ENCODE data around the gene SLC17A9. TPM values are rescaled to one million over a fixed set of nuclear protein-coding genes. Genes with fewer than 3 reads are reported as not detected.

Gene SLC17A9
- total and polyA plus RNA-seq, 10 of the 15 experiments (the other 5 are each of a cell fraction or from before 2014, with no cell fraction given): 0.72 to 74.1 (median 29.4) TPM

- no peak for TF ChIP-seq REST (IDR thresholded peaks at IDR 0.05; ENCODE audit: low read depth, low read length)
- TF ChIP-seq, protein P1, sequence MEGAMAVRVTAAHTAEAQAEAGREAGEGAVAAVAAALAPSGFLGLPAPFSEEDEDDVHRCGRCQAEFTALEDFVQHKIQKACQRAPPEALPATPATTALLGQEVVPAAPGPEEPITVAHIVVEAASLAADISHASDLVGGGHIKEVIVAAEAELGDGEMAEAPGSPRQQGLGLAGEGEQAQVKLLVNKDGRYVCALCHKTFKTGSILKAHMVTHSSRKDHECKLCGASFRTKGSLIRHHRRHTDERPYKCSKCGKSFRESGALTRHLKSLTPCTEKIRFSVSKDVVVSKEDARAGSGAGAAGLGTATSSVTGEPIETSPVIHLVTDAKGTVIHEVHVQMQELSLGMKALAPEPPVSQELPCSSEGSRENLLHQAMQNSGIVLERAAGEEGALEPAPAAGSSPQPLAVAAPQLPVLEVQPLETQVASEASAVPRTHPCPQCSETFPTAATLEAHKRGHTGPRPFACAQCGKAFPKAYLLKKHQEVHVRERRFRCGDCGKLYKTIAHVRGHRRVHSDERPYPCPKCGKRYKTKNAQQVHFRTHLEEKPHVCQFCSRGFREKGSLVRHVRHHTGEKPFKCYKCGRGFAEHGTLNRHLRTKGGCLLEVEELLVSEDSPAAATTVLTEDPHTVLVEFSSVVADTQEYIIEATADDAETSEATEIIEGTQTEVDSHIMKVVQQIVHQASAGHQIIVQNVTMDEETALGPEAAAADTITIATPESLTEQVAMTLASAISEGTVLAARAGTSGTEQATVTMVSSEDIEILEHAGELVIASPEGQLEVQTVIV (IDR thresholded peaks at IDR 0.05; ENCODE audit: borderline replicate concordance, partially characterized antibody): no peak
- no peak for TF ChIP-seq FOS (IDR thresholded peaks at IDR 0.05; ENCODE audit: borderline replicate concordance, extremely low read depth, insufficient read length)
- no peak for TF ChIP-seq KAT2A (conservative IDR thresholded peaks at IDR 0.05; ENCODE audit: control insufficient read depth, low read depth, low read length)
- TF ChIP-seq USF1 (IDR thresholded peaks at IDR 0.05; ENCODE audit: borderline replicate concordance, extremely low read length, insufficient read depth, low read depth, low read length): no peak
Observed at GRCh38 chr20:62986257-62986800, 33.8 kb downstream of the SLC17A9 start (continued).
